NCI-H526 treated with DMSO at 0.1 percent for 48 hours (cell line): ENCODE measurements around the gene TRIM45.
A peak's percentile ranks its signal among the peaks of the same experiment; 100 is the strongest.
"Not testable (repeated sequence)": the region's sequence is repeated elsewhere in the genome, so short reads cannot be mapped to it uniquely, and the experiment has no call there.

ENCODE experiments used
- DNase-seq: peaks from one replicate; lab custom pipeline; 2025; lab: John Stamatoyannopoulos, UW

The TRIM45 gene

DNA sequence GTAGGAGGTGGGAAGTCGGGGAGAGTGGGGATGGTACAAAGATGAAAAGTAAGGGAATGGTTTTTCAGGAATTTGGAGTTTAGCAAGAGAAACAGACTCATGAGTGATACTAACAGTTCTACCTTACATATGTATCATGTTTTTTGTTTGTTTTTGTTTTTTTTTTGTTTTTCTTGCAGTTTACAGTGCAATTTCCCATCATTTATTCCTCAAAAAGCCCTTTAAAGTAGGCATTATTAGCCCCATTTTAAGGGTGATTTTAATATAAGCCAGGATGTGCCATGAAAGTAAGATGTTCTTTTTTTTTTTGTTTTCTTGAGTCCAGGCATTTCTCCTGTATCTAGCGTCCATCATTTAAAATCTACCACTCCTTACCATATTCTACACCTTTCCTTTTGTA is 13.8 kb upstream of the TRIM45 start:
- no peak for DNase-seq

DNA sequence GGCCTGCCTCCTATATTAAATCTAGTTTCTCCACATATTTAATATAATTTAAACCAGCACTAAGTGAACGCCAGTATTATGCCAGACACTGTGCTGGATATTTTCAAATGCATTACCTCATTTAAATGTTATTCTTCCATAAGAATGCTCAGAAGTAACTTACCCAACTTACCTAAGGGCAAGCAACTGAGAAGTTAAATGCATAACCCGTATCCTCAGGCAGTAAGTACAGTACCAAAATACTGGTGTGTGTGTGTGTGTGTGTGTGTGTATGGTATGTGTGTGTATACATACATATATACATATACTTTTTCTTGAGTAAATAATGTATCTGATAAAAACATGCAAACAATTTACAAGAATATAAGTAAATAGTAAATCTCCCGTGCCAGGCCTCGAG is 9.0 kb upstream of the TRIM45 start:
- DNase-seq, result no peak

DNA sequence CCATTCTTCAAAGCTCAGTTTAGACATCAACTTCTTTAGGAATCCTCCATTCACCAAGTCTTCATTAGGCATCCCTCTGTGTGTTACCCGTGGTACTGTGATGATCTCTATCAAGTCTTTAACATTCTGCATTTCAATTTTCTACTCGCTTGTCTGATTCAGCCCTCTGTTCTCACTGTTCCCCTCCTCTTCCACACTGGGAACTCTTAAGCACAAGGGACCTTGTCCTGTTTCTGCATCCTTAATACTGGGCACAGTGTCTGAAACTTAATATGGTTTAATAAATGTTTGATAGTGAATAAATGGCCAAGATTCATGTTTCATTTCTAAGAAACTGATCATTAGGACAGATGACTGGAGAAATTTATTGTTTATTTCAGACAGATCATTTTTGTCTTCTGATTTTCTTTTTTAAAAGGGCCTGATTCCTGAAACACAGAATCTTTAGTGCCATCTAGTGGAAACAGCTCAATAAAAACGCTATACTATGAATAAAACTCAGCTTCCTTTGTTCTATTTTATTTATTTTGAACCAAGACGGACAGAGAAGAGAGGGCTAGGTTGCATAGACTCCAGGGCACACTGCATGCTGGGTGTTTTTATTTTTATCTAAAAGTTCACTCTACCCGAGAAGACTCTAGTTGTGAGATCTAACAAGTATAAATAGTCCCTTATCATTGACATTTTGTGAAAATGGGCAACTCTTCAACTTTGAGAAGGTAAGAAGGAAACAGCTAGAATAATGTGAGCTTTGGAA is 7.0 kb upstream of the TRIM45 start:
- peak; percentile 34 for DNase-seq

DNA sequence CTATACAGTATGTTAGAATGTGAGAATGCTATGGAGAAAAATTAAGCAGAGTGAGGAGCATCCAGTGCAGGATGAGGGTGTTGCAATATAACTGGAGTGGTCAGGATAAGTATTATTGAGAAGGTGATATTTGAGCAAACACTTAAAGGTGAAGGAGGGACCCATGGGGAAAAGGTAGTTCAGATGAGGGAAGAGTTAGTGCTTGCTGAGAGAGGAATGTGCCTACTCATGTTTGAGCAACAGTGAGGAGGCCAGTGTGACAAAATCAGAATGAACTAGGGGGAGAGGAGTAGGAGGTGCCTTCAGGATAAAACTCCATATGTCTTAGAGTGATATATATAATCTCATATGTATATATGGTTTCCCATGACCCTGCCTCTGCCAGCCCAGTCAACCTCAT is 6.2 kb upstream of the TRIM45 start:
- DNase-seq, result no peak

DNA sequence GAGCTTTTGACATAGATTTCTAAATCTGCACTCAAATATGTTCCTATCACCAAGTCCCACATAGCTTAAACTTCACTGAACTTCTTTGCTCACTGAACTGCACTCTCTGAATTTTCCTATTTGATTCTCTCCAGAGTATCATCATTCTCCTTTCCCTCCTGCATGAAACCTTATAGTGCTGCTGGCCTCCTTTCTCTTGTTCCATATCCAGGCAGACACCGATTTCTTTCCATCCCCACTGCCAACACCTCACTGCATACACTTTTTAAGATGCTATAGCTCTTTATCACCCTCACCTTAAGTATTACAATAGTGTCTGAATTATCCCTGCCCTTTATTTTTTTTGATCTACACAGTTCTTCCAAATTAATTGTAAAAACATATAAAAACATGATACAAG is 3.1 kb upstream of the TRIM45 start:
- no peak for DNase-seq

DNA sequence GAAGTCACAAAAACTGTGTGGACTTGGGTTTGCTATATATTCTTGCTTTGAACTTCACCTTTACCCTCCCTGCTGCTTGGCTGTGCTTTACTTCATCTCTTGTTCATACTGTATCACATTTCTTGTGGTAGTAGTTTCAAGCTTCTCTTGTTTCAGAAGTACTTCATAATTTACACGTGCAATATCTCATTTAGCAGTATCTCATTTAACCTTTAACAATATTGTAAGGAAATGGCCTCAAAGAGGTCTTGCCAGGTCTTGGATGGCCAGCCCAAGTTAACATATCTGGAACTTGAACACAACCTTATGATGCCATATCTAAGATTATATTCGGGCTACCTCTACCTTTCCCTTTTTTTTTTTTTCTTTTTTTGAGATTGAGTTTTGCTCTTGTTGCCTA is 1.7 kb upstream of the TRIM45 start:
- no peak for DNase-seq

DNA sequence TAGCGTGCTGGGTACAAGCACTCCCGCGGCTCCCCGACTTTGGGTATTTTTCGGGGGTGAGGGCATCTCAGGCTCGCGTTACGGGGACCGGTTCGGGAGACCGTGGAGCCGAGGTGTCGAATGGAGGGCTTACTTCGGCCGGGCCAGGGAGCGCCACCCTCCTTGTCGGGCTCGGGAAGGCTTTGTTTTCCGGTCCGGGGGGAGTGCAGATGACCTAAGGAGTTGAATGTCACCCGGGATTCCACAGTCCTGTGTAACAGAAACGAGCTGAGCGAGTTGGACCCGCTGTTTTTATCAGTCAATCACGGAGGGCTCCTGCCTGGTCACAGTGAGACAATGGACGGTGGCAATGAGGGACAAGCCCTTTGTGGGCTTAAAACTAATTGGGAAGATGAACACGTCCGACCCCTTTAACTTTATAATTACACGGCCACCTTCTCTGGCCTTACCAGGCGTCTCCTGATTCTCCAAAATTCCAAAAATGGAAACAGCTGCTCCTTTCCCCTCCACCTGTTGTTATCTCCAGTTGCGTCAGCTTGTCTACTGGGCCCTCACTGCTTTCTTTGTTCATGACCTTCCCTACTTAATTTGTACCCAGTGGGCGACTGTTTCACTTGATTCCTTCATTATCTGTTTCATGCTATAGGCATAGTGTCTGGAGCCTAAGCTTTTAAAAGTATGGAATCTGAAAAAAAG is 929 bp upstream of the TRIM45 start:
- DNase-seq, result no peak

DNA sequence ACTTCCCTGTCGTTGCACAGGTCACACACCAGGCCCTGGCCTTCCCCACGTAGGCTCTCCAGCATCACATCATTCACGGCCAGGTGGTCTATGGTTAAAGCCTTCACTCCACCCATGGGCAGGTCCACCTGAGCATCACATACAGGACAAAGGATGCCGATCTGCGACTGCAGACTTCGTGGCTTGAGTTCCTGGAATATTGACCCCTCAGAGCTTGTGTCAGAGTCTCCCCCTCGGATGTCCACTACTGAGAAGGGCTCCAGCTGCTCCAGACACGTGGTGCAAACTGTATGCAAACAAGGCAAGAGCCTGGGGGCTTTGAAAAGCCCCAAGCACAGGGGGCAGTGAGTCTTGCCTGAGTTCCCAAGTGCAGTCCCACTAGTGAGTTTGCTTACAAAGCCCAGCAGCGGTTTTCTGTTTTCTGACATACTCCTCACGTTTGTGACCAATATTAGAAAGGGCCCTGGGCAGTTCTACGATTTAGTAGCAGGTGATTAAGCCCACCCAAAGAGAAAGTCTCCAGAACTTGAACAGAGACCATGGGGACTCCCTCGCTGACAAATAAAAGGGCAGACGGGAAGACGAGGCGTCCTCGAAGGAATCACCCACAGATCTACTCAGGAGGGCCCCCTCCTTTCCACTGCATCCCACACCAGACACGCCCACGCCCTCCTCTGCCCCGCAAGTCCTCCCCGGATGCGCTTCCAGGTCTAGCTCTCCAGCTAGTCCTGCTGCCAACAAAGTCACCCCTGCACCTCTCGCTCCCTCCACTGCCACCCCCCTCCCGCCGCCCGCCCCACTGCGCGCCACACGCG is 568 bp downstream of the TRIM45 start:
- DNase-seq, result peak; percentile 81

DNA sequence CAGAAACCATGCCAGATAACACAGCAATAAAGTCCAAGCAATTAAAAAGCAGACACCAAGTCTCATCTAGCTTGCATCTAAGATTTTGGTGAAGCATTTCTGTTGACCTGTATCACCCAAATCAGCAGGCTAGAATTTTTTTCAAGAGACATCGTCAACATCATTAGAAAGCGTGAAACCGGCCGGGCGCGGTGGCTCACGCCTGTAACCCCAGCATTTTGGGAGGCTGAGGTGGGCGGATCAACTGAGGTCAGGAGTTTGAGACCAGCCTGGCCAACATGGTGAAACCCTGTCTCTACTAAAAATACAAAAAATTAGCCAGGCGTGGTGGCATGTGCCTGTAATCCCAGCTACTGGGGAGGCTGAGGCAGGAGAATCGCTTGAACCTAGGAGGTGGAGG is 2.4 kb downstream of the TRIM45 start:
- not testable (repeated sequence) for DNase-seq

DNA sequence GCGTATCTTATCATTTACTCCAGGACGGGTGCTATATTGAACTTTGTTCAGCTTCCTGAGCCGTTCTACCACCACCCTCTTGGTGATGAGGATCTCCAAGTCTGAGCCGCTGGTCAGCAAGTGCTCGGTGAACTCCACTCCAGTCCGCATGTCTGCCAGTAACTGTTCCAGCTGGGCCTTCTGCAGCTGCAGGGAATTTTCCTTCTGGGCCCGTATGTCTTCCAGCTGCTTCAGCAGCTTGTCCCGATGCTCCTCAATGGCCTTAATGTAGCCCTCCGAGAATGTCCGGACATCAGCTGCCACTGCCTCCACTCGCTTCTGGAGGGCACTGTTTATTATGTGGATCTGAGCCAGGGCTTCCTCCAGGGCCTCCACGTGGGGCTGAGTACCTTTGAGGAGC is 3.4 kb downstream of the TRIM45 start:
- no peak for DNase-seq

DNA sequence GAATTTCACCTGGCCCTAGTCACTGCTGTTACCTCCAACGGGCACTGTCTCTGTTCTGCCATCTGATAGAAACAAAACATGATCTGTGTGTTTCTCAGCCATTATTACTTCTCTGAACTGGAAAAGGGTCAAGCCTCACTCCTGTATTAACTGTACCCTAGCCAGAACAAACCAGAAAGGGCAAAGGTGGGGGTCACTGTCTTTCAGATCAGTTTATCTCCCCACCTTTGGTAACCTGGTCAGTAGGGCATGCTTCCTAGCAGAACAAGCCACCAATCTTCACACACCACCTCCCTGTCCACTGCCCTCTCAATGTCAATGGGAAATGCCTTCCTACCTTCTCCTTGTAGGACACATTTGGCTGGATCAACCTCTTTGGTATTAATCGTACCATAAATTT is 3.9 kb downstream of the TRIM45 start:
- no peak for DNase-seq

DNA sequence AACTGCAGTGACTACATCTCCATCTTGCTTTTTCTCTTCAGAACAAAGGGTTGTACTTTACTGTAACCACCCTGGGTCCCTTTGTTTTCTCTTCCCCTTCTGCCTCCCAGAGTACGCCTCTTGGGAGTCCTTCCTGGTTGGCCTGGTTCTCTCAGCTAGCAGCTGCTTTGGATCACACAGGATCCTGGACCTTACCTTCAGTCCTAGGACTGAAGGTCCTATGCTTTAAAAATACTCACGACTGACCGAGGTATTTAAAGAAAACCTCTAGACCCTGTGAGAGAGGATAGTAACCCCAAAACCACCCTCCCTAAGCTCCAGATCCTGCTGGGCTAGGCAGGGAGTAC is 4.8 kb downstream of the TRIM45 start:
- DNase-seq, result no peak

DNA sequence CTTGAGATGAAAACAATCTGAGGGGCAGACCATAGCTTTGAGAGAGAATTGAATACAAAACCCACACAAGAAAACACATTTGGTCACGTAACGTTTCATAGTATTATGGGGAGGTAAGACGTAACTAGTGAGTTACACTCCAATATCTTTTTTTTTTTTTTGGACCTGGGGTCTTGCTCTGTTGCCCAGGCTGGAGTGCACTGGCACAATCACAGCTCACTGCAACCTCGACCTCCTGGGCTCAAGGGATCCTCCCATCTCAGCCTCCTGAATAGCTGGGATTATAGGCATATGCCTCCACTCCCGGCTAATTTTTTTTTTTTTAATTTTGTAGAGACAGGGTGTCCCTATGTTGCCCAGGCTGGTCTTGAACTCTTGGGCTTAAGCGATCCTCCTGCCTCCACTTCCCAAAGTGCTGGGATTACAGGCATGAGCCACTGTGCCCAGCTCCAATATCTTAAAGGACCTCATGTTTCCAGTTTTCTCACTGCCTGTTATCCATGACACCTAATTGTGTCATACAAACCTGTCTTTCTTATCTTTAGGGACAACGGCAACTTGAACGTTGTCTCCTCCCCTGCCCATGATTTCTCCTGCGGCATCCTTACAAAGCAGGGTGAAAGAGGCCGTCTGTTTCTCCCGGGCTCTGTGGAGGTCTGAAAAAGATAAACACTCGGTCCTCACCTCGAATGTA is 5.3 kb downstream of the TRIM45 start:
- no peak for DNase-seq

DNA sequence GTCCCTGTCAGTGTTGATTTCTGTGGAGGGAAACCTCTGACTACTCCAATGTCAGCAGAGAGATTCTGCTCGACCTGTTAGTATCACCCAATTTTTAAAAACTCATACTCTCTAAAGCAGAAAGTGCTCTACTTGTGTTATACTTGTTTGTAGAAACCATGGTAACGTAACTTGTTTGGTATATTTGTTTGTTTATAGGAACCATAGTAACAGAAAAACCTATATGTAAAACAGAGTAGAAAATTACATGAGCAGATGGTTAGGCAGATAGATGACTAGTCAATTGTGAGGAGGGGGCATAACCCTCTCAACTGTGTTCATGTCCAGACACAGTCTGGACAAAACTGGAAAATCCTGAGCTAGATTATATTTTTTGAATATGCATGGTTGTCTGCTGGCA is 6.7 kb downstream of the TRIM45 start:
- no peak for DNase-seq

DNA sequence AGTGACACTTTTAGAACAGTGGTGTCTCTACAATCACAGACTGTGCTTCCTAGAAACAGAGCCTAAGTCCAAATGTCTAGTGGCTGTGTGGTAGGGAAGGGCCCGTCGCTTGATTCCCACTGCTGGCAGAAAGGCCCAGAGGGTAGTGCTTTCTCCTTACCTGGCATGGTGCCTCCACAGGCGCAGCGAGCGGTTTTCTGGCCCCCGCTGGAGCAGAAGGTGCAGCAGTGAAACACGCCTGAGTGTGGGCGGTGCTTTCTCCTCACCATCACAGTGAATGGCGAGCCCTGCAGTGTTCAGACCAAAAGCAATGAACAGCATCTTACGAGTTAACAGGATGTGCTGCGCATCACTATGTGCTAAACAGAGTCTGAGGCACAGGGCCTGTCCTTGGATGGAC is 8.3 kb downstream of the TRIM45 start:
- no peak for DNase-seq

DNA sequence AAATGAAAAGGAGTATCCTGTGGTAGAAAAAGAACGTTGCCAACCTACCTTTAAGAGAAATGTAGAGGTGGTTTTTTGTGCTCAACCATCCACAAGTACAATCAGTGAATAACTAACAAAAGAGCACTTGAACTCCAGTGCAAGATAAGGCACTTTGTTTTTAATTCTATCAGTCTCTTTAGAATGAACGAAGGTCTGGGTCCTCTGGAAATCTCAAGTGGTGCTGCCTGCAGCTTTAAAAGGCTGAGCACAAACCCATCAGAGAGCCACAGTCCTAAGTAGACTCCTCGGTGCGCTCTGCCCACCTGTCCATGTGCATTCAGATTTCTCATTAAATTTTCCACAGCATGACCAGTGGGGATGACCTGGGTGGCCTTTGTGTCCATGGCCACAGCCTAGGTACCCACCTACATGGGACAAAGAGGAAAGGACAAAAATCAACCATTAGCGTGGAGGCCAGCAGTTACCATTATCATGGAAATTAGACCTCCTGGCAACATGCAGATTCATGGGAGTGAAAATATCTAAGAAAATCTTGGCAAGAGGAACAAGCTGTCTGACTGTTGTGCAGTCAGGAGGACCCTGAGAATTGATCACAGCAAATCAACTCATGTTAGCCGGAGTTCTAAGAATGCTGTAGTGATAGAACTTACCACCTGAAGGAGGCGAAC is 9.4 kb downstream of the TRIM45 start:
- DNase-seq, result no peak

DNA sequence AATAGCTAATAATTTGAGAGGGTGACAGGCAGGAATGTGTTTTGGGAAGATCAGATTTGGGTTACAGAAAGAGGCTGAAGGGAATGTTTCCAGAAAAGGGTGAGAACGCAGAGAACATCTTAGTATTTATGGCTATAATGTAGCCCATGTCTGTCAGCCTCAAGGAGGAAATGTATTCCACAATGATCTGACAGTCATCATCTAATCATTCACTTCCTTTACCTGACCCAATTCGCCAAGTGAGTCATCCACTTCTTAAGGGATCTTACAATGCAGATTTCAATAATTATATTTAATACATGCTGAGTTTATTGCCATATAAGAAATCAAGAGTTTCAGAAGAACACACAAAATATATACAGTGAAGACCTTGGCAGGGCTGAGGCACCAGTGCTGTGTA is 10.8 kb downstream of the TRIM45 start:
- DNase-seq, result no peak

DNA sequence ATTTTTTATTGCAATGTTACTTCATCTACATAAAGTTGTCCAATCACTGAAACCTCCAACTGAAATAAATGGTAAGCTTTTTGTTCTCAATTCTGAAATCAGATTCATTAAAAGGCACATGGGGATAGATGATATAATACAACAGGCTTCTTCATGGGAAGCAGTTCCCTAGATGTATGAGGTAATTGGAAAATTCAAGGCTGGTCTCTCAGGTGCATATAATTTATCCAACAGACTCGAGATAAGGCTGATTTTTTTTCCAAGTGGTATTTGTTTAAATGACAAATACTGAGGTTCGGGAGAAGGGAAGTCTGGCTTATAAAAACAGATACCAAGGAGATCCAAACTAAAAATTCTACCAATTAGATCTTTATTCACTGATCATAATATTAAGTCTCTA is 14.2 kb downstream of the TRIM45 start:
- no peak for DNase-seq

DNA sequence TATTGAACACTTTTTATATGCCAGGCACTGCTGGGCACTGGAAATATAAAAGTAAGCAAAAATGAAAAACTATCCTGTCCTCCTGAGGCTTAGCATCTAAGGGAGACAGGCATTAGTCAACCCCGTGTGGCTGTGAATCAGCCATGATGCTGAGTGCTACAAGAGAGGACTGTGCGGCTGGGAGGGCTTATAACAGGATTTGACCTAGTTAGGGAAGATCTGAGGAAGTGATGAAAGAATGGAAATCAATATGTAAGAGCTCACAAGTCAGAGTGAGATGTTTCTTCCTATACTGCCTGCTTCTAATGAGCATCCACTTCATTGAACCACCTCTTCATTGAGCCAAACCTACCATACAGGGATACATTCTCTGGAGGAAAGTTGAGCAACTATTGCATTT is 15.1 kb downstream of the TRIM45 start:
- no peak for DNase-seq

DNA sequence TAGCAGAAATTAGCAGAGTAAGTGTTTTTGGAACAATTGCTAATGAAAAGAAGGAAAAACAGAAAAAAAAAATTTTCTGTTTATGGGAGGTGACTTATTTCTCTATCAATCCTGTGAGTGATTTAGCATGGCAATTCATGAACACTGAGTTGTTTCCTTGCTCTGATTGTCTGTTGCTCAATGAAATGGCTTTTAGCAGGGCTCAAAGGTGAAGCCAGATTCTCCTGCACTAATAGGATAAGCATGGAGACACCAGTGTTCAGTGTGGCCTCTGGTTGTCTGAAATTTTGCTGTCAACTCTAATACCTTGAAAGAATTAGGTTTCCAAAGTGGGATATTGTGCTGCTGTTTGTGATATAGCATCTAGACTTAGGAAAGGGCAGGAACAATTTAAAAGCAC is 15.8 kb downstream of the TRIM45 start:
- DNase-seq, result no peak

DNA sequence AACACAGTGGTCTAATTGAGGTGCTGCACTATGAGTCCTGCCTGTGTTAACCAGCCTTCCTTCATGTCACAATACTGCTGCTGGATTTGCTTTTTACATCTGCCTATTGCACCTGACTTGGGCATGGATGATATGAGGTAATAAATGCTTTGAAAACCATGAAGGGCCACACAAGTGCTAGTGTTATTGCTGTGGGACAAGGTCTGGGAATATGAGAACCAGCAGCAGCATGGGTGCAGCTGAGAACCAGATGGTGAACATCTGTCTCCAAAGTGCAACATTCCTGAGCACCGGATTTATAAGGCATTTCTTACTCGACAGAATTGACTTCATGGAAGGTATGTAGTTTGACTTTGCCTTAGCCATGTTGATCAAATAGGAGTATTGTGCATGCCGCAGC is 16.6 kb downstream of the TRIM45 start:
- DNase-seq, result no peak

DNA sequence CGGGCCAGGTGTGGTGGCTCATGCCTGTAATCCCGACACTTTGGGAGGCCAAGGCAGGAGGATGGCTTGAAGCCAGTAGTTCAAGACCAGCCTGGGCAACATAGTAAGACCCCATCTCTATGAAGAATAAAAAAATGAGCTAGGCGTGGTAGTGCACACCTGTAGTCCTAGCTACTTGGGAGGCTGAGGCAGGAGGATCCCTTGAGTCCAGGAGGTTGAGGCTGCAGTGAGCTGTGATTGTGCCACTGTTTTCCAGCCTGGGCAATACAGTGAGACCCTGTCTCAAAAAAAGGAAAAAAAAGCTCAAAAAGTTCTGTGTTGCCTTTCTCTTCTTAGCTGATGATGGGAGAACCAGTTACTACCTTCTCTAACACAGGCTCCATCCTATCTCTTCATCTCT is 19.7 kb downstream of the TRIM45 start:
- DNase-seq, result not testable (repeated sequence)
